Parathyroid adenoma (tissue), 2 donors: ENCODE measurements around the gene ISL2.
"Not testable (repeated sequence)": the region's sequence is repeated elsewhere in the genome, so short reads cannot be mapped to it uniquely, and the experiment has no call there.

Experiments used
- H2AFZ ChIP-seq: fragments of 300-600 bp; sonication (generic); one replicate; pipeline ENCODE4 v1.7.0; 2017; ENCODE audit warnings: antibody characterized with exemption, mild to moderate bottlenecking
- H3K27ac ChIP-seq: fragments of 300-600 bp; sonication (generic); one replicate; pipeline ENCODE4 v1.7.0; 2017
- H3K27me3 ChIP-seq: fragments of 300-600 bp; sonication (generic); one replicate; pipeline ENCODE4 v1.7.0; 2017; ENCODE audit warnings: low read length; ENCODE audit not compliant: control insufficient read depth, insufficient read depth
- H3K36me3 ChIP-seq: fragments of 300-600 bp; sonication (generic); one replicate; pipeline ENCODE4 v1.7.0; 2017; ENCODE audit warnings: low read length; ENCODE audit not compliant: control insufficient read depth, insufficient read depth
- H3K4me1 ChIP-seq: fragments of 300-600 bp; sonication (generic); one replicate; pipeline ENCODE4 v1.7.0; 2017; ENCODE audit warnings: control low read depth
- H3K4me2 ChIP-seq: fragments of 300-600 bp; sonication (generic); one replicate; pipeline ENCODE4 v1.7.0; 2017; ENCODE audit warnings: low read length
- H3K4me3 ChIP-seq: fragments of 300-600 bp; sonication (generic); one replicate; pipeline ENCODE4 v1.7.0; 2017; ENCODE audit warnings: low read depth, low read length
- H3K79me2 ChIP-seq: fragments of 300-600 bp; sonication (generic); one replicate; pipeline ENCODE4 v1.7.0; 2017; ENCODE audit warnings: control low read depth
- H3K9ac ChIP-seq: fragments of 300-600 bp; sonication (generic); one replicate; pipeline ENCODE4 v1.7.0; 2017; ENCODE audit warnings: mild to moderate bottlenecking
- H3K9me3 ChIP-seq: fragments of 300-600 bp; sonication (generic); one replicate; pipeline ENCODE4 v1.7.0; 2017; ENCODE audit warnings: low read length; ENCODE audit not compliant: control insufficient read depth
- CTCF ChIP-seq: fragments of 300-600 bp; sonication (generic); IDR thresholded peaks from one replicate; pipeline ENCODE4 v1.7.0; 2017; ENCODE audit warnings: antibody characterized with exemption, mild to moderate bottlenecking
- donor health status: primary hyperparathyroidism.

ISL2 gene

GRCh38 chr15:76310475-76311099 is 26.0 kb upstream of the ISL2 start:
- no peaks in the 10 kb centered on the region for H3K27me3 ChIP-seq
- no peak for TF ChIP-seq CTCF
- peak overlapping the region; percentile 69 for H3K27ac ChIP-seq
- peak overlapping the region; percentile 96 for H3K4me2 ChIP-seq
- H3K36me3 ChIP-seq = no peaks in the 10 kb centered on the region
- H3K4me3 ChIP-seq = peak overlapping the region; percentile 93
- peak overlapping the region; percentile 92 for H2AFZ ChIP-seq
- peaks cover 3% of the 10 kb centered on the region for H3K79me2 ChIP-seq
- no peaks in the 10 kb centered on the region for H3K9me3 ChIP-seq
- H3K4me1 ChIP-seq = no peaks in the 10 kb centered on the region
- H3K9ac ChIP-seq = peak overlapping the region; percentile 61

- H3K36me3 ChIP-seq = no peaks in the 10 kb centered on the region
- TF ChIP-seq CTCF = no peak
- H3K27me3 ChIP-seq = no peaks in the 10 kb centered on the region
- peaks cover 3% of the 10 kb centered on the region for H3K79me2 ChIP-seq
- peak within 1 kb of the TSS; percentile 96 for H3K4me2 ChIP-seq
- peak within 1 kb of the TSS; percentile 69 for H3K27ac ChIP-seq
- no peaks in the 10 kb centered on the region for H3K9me3 ChIP-seq
- H3K9ac ChIP-seq = peak within 1 kb of the TSS; percentile 61
- H3K4me3 ChIP-seq = peak within 1 kb of the TSS; percentile 93
- H3K4me1 ChIP-seq = no peaks in the 10 kb centered on the region
- peak within 1 kb of the TSS; percentile 92 for H2AFZ ChIP-seq
Observed at GRCh38 chr15:76311100-76311953, 25.2 kb upstream of the ISL2 start, which contains the start of gene ETFA. Gene ETFA, minus strand, starts transcription at chr15:76311469. Its CDS starts 81 bp downstream, at chr15:76311388.

GRCh38 chr15:76312540-76313174 is 23.9 kb upstream of the ISL2 start:
- no peaks in the 10 kb centered on the region for H3K27me3 ChIP-seq
- no peak for TF ChIP-seq CTCF
- H3K4me3 ChIP-seq = no peak overlapping the region
- H2AFZ ChIP-seq = no peak overlapping the region
- H3K4me1 ChIP-seq = no peaks in the 10 kb centered on the region
- no peak overlapping the region for H3K4me2 ChIP-seq
- peaks cover 3% of the 10 kb centered on the region for H3K79me2 ChIP-seq
- H3K27ac ChIP-seq = no peak overlapping the region
- no peak overlapping the region for H3K9ac ChIP-seq
- H3K9me3 ChIP-seq = no peaks in the 10 kb centered on the region
- H3K36me3 ChIP-seq = no peaks in the 10 kb centered on the region

GRCh38 chr15:76313175-76313567 is 23.4 kb upstream of the ISL2 start:
- not testable (repeated sequence) for H3K9me3 ChIP-seq, H3K36me3 ChIP-seq, H3K79me2 ChIP-seq, H3K27ac ChIP-seq, H2AFZ ChIP-seq, H3K4me2 ChIP-seq, H3K9ac ChIP-seq, H3K4me1 ChIP-seq, H3K27me3 ChIP-seq, H3K4me3 ChIP-seq

- H3K79me2 ChIP-seq = no peaks in the 10 kb centered on the region
- no peak overlapping the region for H2AFZ ChIP-seq
- H3K9ac ChIP-seq = no peak overlapping the region
- H3K27ac ChIP-seq = no peak overlapping the region
- H3K4me3 ChIP-seq = no peak overlapping the region
- H3K4me2 ChIP-seq = no peak overlapping the region
- no peak for TF ChIP-seq CTCF
- H3K4me1 ChIP-seq = no peaks in the 10 kb centered on the region
- H3K9me3 ChIP-seq = no peaks in the 10 kb centered on the region
- no peaks in the 10 kb centered on the region for H3K36me3 ChIP-seq
- H3K27me3 ChIP-seq = no peaks in the 10 kb centered on the region
Observed at GRCh38 chr15:76313731-76314130, 22.8 kb upstream of the ISL2 start.
